Sigmoid colon (tissue), 4 donors: Measurements from ENCODE around the gene PLXNA4.

Experiments used
- POLR2A ChIP-seq, 2 donors: fragments of 450-650 bp; IDR thresholded peaks; one replicate each; pipeline ENCODE4 v1.6.1; 2016; ENCODE audit warnings: antibody characterized with exemption in 2 of 2, mild to moderate bottlenecking in 2 of 2, moderate library complexity in 2 of 2
- POLR2AphosphoS5 ChIP-seq, 4 donors: sonication (generic); formaldehyde crosslinking; IDR thresholded peaks; one replicate each; pipeline ENCODE4 v1.6.1; 2017; ENCODE audit warnings: antibody characterized with exemption in 4 of 4
- TF ChIP-seq, protein P1 (sequence below), 4 experiments: fragments of 450-650 bp in 3 of 4; fragments of 200-600 bp in 1 of 4; IDR thresholded peaks; one replicate each; pipeline ENCODE4 v1.5.1; 2016 to 2019; ENCODE audit warnings: antibody characterized with exemption in 4 of 4, mild to moderate bottlenecking in 3 of 4, moderate library complexity in 2 of 4

GRCh38 chr7:132353936-132354335 is 222.3 kb downstream of the PLXNA4 start:
- TF ChIP-seq, protein P1, sequence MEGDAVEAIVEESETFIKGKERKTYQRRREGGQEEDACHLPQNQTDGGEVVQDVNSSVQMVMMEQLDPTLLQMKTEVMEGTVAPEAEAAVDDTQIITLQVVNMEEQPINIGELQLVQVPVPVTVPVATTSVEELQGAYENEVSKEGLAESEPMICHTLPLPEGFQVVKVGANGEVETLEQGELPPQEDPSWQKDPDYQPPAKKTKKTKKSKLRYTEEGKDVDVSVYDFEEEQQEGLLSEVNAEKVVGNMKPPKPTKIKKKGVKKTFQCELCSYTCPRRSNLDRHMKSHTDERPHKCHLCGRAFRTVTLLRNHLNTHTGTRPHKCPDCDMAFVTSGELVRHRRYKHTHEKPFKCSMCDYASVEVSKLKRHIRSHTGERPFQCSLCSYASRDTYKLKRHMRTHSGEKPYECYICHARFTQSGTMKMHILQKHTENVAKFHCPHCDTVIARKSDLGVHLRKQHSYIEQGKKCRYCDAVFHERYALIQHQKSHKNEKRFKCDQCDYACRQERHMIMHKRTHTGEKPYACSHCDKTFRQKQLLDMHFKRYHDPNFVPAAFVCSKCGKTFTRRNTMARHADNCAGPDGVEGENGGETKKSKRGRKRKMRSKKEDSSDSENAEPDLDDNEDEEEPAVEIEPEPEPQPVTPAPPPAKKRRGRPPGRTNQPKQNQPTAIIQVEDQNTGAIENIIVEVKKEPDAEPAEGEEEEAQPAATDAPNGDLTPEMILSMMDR (IDR thresholded peaks at IDR 0.05), result no peak
- TF ChIP-seq POLR2AphosphoS5 (IDR thresholded peaks at IDR 0.05) (no peak), POLR2A (IDR thresholded peaks at IDR 0.05) (no peak)
